OCI-LY7 (cell line): ENCODE data around the gene CDA. TPM values are rescaled to one million over a fixed set of nuclear protein-coding genes. Genes with fewer than 3 reads are reported as not detected.

Experiments used
- BruUV-seq: library from RNA; stranded (reverse); fragments of 400-500 nt; replicated peaks from 2 replicates; lab custom pipeline; 2021; lab: Mats Ljungman, UMichigan
- CTCF ChIA-PET: fragments of 300-600 bp; sonication (Branson Sonifier 250); formaldehyde crosslinking; loops from one replicate; lab custom pipeline; 2022; ENCODE audit warnings: antibody characterized with exemption; ENCODE audit not compliant: unreplicated experiment; lab: Charles Lee
- POLR2A ChIA-PET: fragments of 300-600 bp; sonication (Branson Sonifier 250); formaldehyde crosslinking; loops from one replicate; lab custom pipeline; 2022; ENCODE audit warnings: antibody characterized with exemption; lab: Charles Lee
- DNase-seq: peaks from one replicate; pipeline ENCODE4 v3.0.0-alpha.2; 2015; ENCODE audit warnings: low spot score
- H2AFZ ChIP-seq: fragments of 200-600 bp; sonication (generic), shearing (Covaris generic); 2 replicates; pipeline ENCODE4 v1.6.1; 2014; ENCODE audit warnings: mild to moderate bottlenecking, antibody characterized with exemption, low read length, moderate library complexity
- H3K27ac ChIP-seq: fragments of 200-600 bp; sonication (generic); 2 replicates; pipeline ENCODE4 v1.5.1; 2014; ENCODE audit warnings: mixed run types, low read depth, mild to moderate bottlenecking, moderate library complexity, low read length, inconsistent platforms; ENCODE audit not compliant: poor library complexity, severe bottlenecking
- H3K36me3 ChIP-seq: fragments of 200-600 bp; sonication (generic); 2 replicates; pipeline ENCODE4 v1.6.1; 2014; ENCODE audit warnings: mild to moderate bottlenecking, antibody characterized with exemption, low read length, moderate library complexity, mixed read lengths; ENCODE audit not compliant: insufficient read depth
- H3K4me1 ChIP-seq: fragments of 200-600 bp; sonication (generic); 2 replicates; pipeline ENCODE4 v1.5.1; 2014; ENCODE audit warnings: mild to moderate bottlenecking, low read length; ENCODE audit not compliant: insufficient read depth, poor library complexity, severe bottlenecking
- H3K4me2 ChIP-seq: fragments of 200-600 bp; sonication (generic); 2 replicates; pipeline ENCODE4 v1.6.1; 2014; ENCODE audit warnings: mild to moderate bottlenecking, low read length
- H3K4me3 ChIP-seq: fragments of 200-600 bp; sonication (generic); 2 replicates; pipeline ENCODE4 v1.5.1; 2014; ENCODE audit warnings: mild to moderate bottlenecking, low read depth, low read length; ENCODE audit not compliant: poor library complexity, severe bottlenecking
- H3K79me2 ChIP-seq: fragments of 200-600 bp; sonication (generic); 2 replicates; pipeline ENCODE4 v1.6.1; 2016; ENCODE audit warnings: low read depth, mild to moderate bottlenecking, low read length, moderate library complexity, mixed read lengths; ENCODE audit not compliant: insufficient read depth
- H3K9me2 ChIP-seq: fragments of 200-600 bp; sonication (generic); 2 replicates; pipeline ENCODE4 v1.6.1; 2016; ENCODE audit warnings: mild to moderate bottlenecking, low read length, mixed read lengths; ENCODE audit not compliant: insufficient read depth
- H3K9me3 ChIP-seq: fragments of 200-600 bp; sonication (generic); 2 replicates; pipeline ENCODE4 v1.6.1; 2014; ENCODE audit warnings: mild to moderate bottlenecking, mixed run types, low read length, mixed read lengths
- H4K20me1 ChIP-seq: fragments of 200-600 bp; sonication (generic); 2 replicates; pipeline ENCODE4 v1.6.1; 2014; ENCODE audit warnings: mild to moderate bottlenecking, antibody characterized with exemption, low read length, moderate library complexity, mixed read lengths; ENCODE audit not compliant: insufficient read depth
- EZH2phosphoT487 ChIP-seq: fragments of 200-600 bp; sonication (generic); IDR thresholded peaks from 2 replicates; pipeline ENCODE4 v1.6.1; 2018; ENCODE audit warnings: low read depth, borderline replicate concordance, mild to moderate bottlenecking, mixed run types, antibody characterized with exemption, low read length, moderate library complexity, mixed read lengths
- intact Hi-C: fragments of 100-400 bp; cut with micrococcal nuclease; formaldehyde crosslinking; loops from one replicate; pipeline ENCODE4 v1.10.0; 2022; ENCODE audit not compliant: unreplicated experiment
- total RNA-seq, 2 experiments: library from RNA; depleted of rRNA in 1 of 2; stranded (reverse); fragments of >200 nt in 1 of 2; shearing (Covaris generic) in 1 of 2; gene quantifications; 2 replicates each; pipeline ENCODE4 v1.2.3, GENCODE V29; 2014 to 2022
- TF ChIP-seq, protein P1 (sequence below): fragments of 200-600 bp; sonication (generic); conservative IDR thresholded peaks from 2 replicates; pipeline ENCODE4 v1.5.1; 2014; ENCODE audit warnings: mild to moderate bottlenecking, antibody characterized with exemption, low read length, moderate library complexity, mixed read lengths

Gene CDA
- total RNA-seq, 2 experiments from 2014 or later, result not detected

GRCh38 chr1:20610970-20611369 is 22.1 kb downstream of the CDA start:
- DNase-seq, result no peak
- Histone ChIP-seq H2AFZ (no peak overlapping the region), H3K27ac (no peak overlapping the region), H3K36me3 (no peaks in the 10 kb centered on the region), H3K9me3 (no peaks in the 10 kb centered on the region), H4K20me1 (no peaks in the 10 kb centered on the region), H3K4me1 (no peaks in the 10 kb centered on the region), H3K79me2 (no peaks in the 10 kb centered on the region), H3K4me2 (no peak overlapping the region), H3K4me3 (no peak overlapping the region), H3K9me2 (no peaks in the 10 kb centered on the region)
- no peak for TF ChIP-seq EZH2phosphoT487
- TF ChIP-seq, protein P1, sequence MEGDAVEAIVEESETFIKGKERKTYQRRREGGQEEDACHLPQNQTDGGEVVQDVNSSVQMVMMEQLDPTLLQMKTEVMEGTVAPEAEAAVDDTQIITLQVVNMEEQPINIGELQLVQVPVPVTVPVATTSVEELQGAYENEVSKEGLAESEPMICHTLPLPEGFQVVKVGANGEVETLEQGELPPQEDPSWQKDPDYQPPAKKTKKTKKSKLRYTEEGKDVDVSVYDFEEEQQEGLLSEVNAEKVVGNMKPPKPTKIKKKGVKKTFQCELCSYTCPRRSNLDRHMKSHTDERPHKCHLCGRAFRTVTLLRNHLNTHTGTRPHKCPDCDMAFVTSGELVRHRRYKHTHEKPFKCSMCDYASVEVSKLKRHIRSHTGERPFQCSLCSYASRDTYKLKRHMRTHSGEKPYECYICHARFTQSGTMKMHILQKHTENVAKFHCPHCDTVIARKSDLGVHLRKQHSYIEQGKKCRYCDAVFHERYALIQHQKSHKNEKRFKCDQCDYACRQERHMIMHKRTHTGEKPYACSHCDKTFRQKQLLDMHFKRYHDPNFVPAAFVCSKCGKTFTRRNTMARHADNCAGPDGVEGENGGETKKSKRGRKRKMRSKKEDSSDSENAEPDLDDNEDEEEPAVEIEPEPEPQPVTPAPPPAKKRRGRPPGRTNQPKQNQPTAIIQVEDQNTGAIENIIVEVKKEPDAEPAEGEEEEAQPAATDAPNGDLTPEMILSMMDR, result no peak
- intact Hi-C loops, result no loop called here
- ChIA-PET CTCF (no interaction called here), POLR2A (no interaction called here)
- no TSS peak for BruUV-seq

GRCh38 chr1:20611652-20612051 is 22.8 kb downstream of the CDA start:
- H4K20me1 ChIP-seq, result no peaks in the 10 kb centered on the region
- DNase-seq, result no peak
- TF ChIP-seq, protein P1, result no peak
- no peak overlapping the region for H3K4me3 ChIP-seq
- CTCF ChIA-PET, result no interaction called here
- no peaks in the 10 kb centered on the region for H3K36me3 ChIP-seq
- peaks cover 3% of the 10 kb centered on the region for H3K4me1 ChIP-seq
- H3K9me2 ChIP-seq, result no peaks in the 10 kb centered on the region
- no peak overlapping the region for H3K27ac ChIP-seq
- no peaks in the 10 kb centered on the region for H3K9me3 ChIP-seq
- POLR2A ChIA-PET, result no interaction called here
- H3K4me2 ChIP-seq, result no peak overlapping the region
- intact Hi-C loops, result no loop called here
- no TSS peak for BruUV-seq
- H2AFZ ChIP-seq, result no peak overlapping the region
- no peaks in the 10 kb centered on the region for H3K79me2 ChIP-seq

- CTCF ChIA-PET, result no interaction called here
- BruUV-seq, result no TSS peak
- no peaks in the 10 kb centered on the region for H4K20me1 ChIP-seq
- POLR2A ChIA-PET, result interaction anchor here (0.7 kb wide), 2 partner anchors 225 to 336 kb away, joined by 3 read pairs; no protein-coding TSS in a partner anchor
- TF ChIP-seq EZH2phosphoT487, result no peak
- TF ChIP-seq, protein P1, result no peak
- no peaks in the 10 kb centered on the region for H3K9me2 ChIP-seq
- intact Hi-C loops, result no loop called here
- H2AFZ ChIP-seq, result no peak overlapping the region
- H3K4me3 ChIP-seq, result no peak overlapping the region
- H3K27ac ChIP-seq, result no peak overlapping the region
- H3K4me1 ChIP-seq, result peaks cover 4% of the 10 kb centered on the region
- H3K9me3 ChIP-seq, result no peaks in the 10 kb centered on the region
- no peaks in the 10 kb centered on the region for H3K36me3 ChIP-seq
- no peaks in the 10 kb centered on the region for H3K79me2 ChIP-seq
- H3K4me2 ChIP-seq, result no peak overlapping the region
- DNase-seq, result no peak
Observed at GRCh38 chr1:20612221-20612746, 23.4 kb downstream of the CDA start.
